GM21576 (cell line): ENCODE measurements around the gene MARCHF7.
"Not testable (repeated sequence)": the region's sequence is repeated elsewhere in the genome, so short reads cannot be mapped to it uniquely, and the experiment has no call there.

Experiments used
- ATAC-seq: cut with Tn5 transposase; IDR thresholded peaks from one replicate; pipeline ENCODE4 v1.9.1; 2021; ENCODE audit warnings: mild to moderate bottlenecking, moderate library complexity; ENCODE audit not compliant: unreplicated experiment

MARCHF7 gene

DNA sequence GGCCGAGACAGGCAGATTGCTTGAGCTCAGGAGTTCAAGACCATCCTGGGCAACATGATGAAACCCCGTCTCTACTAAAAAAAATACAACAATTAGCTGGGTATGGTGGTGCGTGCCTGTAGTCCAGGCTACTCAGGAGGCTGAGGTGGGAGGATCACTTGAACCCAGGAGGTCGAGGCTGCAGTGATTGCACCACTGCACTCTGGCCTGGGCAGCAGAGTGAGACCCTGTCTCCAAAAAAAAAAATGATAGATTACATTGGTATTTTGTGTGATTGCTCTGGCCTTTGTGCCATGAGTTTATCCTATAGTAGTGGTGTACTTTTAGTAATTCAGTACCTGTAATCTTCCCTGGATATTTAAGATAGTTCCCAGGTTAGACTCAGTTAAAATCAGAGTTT lies 4.1 kb downstream of the MARCHF7 start:
- not testable (repeated sequence) for ATAC-seq

DNA sequence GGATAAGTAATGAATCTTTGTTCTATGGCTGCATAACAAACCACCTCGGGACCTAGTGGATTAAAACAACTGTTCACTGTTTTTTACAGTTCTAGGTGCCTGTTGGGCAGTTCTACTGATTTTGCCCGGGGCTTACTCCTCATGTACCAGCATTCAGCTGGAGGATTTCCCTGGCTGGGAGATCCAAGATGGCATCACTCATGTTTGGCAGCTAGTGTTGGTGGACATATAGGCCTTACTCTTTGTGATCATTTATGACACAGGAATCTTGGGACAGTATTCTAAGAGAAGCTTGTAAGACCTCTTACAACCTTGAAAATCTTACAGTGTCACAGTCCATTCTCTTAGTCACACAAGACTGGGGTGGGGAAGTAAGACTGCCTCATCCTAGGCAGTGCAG lies 4.6 kb downstream of the MARCHF7 start:
- ATAC-seq, result no peak

DNA sequence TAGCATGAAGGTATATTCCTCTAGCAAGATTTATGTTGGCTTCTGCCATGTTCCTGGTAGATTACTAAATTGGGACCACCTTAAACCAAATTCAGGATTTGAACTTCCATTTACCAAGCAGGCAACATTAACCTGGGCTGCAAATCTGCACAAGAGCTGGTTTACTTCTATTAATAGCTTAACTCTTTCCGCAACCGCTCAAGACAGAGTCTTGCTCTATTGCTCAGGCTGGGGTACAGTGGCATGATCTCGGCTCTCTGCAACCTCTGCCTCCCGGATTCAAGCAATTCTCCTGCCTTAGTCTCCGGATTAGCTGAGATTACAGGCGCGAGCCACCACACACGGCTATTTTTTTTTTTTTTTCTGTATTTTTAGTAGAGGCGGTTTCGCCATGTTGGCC lies 8.4 kb downstream of the MARCHF7 start:
- no peak for ATAC-seq

DNA sequence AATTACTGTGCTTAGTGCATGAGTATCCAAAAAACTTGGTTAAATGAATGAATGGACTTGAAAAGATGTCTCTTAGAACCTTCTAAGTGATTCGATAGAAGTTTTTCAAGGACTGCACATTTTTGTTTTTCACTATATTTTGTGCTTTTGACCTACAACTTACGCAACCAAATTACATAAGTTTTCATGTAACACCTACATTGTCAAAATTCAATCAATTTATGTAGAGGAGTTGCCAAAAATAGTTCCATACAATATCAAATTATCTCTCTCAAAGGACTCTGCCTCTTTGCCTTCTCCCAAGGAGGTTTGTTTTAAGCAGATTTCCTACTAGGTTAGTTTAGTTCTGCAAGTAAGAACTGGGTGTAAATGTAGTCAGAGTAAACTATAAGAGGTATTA lies 10.3 kb downstream of the MARCHF7 start:
- ATAC-seq, result no peak

DNA sequence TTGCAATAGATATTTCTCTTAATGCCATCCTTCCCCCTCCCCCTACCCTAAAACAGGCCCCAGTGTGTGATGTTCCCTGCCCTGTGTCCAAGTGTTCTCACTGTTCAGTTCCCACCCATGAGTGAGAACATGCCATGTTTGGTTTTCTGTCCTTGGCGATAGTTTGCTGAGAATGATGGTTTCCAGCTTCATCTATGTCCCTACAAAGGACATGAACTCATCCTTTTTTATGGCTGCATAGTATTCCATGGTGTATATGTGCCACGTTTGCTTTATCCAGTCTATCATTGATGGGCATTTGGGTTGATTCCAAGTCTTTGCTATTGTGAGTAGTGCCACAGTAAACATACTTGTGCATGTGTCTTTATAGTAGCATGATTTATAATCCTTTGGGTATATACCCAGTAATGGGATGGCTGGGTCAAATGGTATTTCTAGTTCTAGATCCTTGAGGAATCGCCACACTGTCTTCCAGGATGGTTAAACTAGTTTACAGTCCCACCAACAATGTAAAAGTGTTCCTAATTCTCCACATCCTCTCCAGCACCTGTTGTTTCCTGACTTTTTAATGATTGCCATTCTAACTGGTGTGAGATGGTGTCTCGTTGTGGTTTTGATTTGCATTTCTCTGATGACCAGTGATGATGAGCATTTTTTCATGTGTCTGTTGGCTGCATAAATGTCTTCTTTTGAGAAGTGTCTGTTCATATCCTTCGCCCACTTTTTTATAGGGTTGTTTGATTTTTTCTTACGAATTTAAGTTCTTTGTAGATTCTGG lies 12.7 kb downstream of the MARCHF7 start:
- ATAC-seq, result not testable (repeated sequence)

DNA sequence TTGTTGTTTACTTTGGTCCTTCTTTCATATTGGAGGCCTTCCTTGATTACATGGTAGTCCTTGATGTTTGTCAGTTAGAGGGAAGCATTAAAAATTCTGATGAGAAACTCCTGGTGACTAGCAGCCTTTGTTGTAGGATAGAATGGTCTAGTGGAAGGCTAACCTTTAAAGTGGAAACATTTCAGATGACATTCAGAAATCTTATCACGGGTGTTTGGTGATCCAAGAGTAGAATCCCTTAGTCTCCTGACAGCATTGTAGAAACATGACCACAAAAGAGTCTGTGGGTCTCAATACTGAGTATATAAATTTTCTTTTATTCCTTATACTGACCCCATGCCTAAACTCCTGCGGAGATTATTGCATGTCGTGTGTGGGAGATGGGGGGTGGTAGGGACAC lies 13.4 kb downstream of the MARCHF7 start:
- no peak for ATAC-seq

DNA sequence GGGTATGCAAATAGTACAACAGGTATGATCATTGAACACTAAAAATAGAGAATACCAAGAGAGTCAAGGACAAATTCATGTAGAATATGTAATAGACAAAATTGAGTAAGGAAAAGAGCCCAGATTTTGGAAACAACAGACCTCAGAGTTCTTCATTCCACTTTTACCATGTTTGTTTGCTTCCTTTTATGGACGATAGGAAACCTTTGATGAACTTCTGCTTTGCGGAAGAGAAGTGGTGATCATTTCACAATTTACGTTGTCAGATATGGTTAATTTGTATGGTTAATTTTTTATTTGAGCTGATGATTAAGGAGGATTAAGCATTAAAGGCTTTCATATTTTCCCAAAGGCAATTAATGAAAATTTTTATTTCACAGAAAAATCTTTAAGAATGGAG lies 16.3 kb downstream of the MARCHF7 start:
- ATAC-seq, result no peak

DNA sequence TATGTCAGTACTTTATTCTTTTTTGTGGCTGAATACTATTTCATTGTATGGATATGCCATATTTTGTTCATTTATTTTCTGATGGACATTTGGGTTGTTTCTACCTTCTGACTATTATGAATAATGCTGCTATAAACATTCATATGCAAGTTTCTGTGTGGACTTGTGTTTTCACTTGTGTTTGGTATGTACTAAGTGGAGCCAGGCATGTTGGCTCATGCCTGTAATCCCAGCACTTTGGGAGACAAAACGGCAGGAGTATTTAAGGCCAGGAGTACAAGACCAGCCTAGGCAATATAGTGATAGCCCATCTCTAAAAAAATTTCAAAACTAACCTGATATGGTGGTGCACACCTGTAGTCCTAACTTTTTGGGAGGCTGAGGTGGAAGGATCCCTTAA lies 23.3 kb downstream of the MARCHF7 start:
- no peak for ATAC-seq

DNA sequence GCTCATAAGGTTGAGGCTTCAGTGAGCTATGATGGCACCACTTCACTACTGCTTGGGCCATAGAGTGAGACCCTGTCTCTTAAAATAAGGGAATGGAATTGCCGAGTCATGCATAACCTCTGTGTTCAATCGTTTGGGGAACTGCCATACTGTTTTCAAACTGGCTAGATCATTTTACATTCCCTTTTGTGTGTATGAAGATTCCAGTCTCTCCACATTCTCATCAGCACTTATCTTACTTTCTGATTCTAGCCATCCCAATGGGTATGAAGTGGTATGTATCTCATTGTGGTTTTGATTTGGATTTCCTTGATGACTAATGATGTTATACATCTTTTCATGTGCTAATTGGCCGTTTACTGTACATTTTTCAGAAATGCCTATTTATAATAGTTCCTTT lies 23.7 kb downstream of the MARCHF7 start:
- ATAC-seq, result no peak

DNA sequence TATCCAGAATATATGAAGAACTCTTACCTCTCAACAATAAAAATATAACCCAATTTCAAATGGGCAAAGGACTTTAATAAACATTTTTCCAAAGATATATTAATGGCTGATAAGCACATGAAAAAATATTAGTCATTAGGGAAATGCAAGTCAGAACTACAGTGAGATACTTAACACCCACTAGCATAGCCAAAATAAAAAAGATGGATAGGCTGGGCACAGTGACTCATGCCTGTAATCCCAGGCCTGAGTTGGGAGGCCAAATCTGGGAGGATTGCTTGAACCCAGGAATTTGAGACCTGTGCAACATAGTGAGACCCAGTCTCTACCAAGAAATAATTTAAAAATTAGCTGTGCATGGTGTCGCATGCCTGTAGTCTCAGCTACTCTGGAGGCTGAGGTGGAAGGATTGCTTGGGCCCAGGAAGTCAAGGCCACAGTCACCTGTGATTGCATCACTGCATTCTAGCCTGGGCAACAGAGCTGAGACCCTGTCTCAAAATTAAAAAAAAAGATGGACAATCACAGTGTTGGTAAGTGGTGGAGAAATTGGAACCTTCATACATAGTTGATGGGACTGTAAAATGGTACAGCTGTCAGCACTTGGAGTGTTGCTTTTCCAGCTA lies 25.1 kb downstream of the MARCHF7 start:
- ATAC-seq, result no peak

DNA sequence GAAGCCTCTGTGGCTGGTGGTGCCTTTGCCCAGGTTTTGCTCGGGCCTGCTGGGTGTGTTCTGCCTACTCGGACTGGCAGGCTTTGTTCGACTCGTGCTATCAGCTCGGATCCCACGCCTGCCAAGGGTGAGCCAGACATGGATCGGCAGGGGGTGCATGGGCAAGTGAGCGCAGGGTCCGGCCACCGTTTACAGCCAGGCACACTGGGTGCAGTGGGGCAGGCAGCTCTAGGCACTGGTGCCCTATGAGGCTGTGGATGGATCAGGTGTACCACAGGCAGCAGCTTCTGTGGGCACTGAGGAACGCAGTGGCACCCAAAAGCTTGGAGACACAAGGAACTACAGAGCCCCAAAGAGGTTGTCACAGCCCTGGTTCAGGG lies 25.6 kb downstream of the MARCHF7 start:
- no peak for ATAC-seq

DNA sequence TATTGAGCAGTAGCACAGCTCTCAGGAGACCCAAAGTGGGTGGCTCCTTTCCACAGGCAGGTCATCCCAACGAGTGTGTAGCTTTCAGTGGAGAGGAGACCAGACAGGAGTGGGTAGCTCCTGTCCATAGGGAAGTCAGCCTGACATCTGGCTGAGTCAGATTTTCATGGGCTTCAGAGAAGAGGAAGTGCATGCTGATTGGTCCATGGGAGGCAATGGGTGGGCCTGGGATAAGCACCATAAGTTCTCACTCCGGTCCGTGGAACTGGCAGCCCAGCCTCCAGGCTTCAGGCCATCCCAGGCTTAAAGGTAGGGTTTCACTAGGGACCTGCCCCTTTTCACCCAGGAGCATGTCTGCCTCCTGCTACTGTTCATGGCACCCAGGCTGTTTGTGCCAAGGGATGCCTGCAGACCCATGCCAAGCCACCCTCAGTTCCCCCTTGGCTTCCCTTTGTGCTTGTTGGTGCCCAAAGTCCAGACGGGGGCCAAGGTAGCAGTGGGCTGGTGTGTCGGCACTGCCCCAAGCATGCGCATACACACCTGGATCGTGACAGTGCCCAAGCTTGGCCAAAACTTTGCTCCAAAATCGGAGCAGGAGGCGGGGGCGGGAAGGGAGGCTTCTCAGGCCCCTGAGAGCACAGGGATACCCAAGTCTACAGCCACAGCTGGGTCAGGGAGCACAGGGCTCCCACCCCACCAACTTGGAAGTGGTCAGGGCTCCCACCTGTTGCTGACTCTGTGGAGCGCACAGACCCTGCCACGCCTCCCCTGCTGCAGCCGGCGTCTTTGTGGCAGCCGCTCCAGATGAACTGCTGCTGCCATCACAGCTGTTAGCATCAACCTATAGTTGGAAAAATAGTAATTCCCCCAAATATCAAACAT lies 26.4 kb downstream of the MARCHF7 start:
- ATAC-seq, result no peak

DNA sequence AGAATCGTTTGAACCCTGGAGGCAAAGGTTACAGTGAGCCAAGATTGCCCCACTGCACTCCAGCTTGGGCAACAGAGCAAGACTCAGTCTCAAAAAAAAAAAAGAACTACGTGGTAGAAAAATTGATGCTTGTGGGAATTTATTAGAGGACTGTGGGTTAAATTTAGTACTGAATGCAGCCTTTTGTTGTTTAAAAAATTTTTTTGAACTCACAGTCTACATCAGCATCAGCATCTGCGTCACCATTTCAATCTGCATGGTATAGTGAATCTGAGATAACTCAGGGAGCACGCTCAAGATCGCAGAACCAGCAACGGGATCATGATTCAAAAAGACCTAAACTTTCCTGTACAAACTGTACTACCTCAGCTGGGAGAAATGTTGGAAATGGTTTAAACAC lies 30.5 kb downstream of the MARCHF7 start:
- ATAC-seq, result no peak

DNA sequence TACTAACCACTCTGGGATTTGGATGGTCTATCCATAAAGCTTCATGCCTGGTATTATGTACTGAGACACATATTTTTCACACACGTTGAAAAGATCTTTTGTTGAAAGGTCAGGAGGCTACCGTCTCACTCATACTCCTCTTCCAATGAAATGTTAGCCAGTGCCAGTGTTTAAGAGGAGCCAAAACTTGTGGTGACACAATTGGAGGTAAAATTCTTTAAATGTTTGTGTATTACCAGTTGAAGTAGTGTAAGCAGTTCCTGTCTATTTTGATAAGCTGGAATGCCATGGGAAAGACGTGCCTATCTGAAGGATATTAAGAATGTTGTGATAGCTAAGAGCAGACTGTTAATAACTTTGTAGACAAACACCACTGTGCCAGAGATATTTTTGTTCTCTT lies 32.1 kb downstream of the MARCHF7 start:
- no peak for ATAC-seq

DNA sequence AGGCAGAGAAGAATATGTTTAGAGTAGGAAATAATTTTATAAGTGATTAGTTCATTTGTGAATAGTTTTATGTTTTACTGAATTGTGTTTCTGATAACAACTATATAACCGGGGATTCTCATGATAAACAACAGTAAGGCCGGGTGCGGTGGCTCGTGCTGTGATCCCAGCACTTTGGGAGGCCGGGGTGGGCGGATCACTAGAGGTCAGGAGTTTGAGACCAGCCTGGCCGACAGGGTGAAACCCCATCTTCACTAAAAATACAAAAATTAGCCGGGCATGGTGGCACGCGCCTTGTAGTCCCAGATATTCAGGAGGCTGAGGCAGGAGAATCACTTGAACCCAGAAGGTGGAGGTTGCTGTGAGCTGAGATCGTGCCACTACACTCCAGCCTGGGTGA lies 32.9 kb downstream of the MARCHF7 start:
- ATAC-seq, result not testable (repeated sequence)

DNA sequence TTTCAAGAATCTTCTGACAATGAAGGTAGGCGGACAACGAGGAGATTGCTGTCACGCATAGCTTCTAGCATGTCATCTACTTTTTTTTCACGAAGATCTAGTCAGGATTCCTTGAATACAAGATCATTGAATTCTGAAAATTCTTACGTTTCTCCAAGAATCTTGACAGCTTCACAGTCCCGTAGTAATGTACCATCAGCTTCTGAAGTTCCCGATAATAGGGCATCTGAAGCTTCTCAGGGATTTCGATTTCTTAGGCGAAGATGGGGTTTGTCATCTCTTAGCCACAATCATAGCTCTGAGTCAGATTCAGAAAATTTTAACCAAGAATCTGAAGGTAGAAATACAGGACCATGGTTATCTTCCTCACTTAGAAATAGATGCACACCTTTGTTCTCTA lies 35.8 kb downstream of the MARCHF7 start:
- ATAC-seq, result no peak

DNA sequence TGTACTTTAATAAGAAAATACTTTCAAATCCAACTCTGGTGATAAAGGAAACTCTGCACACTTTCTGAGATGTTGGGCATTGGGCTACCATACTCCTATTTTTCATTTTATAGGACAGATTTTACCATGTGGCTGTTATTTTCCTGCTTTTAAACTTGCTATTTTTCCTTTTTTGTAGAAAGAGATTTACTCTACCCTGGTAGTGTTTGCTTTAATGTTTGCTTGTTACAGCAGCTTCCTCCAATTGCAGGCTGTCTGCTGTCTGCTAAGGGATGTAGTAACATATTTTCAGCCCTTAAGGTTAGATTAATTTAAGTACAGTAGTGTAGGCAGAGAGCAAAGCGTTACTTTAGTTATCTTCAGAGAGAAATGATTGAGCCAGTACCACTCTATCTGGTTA lies 38.6 kb downstream of the MARCHF7 start:
- ATAC-seq, result no peak

DNA sequence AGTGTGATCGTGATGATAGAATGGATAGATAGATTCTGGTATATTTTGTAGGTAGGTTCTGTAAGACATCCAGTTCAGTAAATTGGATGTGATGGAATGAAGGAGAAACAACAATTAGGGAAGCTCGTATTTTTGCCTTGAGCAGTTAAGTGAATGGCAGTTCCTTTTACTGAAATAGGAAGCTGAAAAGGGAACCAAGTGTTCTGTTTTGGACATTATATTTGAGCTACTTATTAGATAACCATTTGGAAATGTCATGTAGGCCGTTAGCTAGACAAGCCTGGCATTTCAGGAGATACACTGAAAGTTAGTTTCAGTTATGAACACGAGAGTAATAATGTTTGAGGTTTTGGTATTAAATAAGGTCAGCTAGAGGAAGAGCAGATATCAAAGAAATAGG lies 41.5 kb downstream of the MARCHF7 start:
- ATAC-seq, result no peak

DNA sequence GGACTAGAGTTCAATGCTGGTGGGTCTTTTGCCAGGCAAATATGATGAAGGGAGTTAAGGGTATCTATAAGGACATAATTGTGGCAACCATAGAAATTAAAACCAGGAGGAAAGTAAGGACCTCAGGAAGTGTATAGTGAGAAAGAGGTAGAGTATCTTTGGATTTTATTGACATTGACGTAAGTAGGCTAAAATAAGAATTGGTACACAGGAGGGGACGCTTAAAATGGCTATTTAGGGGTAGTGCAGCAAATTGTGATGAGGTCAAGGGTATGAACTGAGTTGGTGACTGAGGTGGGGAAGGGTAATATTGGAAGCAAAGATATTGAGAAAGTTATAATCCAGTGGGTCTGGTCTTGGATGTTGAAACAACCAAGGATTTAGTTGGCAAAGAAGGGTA lies 42.7 kb downstream of the MARCHF7 start:
- ATAC-seq, result no peak

DNA sequence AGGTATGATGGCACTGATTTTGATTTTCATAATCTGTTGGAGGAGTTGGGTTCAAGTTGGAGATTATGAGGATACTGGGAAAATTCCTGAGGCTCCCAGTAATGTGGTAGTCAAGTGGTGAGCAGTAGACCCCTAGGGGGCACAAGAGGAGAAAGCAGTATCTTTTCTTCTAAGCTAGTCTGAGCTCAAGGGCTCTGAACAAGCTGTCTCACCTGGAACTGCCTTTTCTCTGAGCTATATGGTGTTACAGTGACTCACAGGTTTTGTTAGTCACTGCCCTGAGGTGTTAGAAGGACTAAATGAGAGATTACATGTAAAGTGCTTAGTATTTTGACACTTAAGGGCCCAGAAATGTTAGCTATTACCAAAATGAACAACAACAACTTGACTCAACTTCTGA lies 43.5 kb downstream of the MARCHF7 start:
- ATAC-seq, result no peak

DNA sequence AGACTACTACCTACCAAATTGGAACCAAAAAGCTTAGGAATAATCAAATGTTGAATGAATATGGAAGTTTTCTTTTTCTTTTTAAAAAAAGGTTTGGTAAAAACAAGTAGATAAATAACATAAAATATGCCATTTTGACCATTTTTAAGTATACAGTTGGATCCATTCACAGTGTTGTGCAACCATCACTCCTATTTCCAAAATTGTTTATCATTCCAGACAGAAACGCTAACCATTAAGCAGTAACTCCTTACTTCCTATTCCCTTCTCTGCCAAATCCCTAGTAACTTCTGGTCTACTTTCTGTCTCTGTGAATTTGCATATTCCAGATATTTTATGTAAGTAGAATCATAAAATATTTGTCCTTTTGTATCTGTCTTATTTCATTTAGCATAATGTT lies 45.9 kb downstream of the MARCHF7 start:
- ATAC-seq, result no peak

DNA sequence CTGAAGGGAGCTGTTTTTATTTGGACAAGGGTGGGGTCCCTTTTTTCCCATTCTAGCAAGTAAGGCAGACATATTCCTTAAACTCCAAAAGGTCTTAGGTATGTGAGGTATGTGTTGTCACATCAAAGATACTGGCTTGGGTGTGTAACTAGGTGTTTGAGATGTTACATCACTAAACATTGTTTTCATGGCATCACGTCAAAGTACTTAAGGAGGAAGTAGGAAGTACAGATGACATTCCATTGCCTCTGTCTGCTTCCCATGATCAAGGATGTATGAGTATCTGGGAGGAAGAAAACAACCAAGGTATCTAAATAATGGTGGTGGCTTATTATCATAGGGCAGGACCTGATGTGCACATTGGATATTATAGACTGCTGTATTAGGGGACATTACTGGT lies 46.4 kb downstream of the MARCHF7 start:
- ATAC-seq, result no peak
